ENCODE measurements around the gene SALL4. TPM values are rescaled to one million over a fixed set of nuclear protein-coding genes. Genes with fewer than 3 reads are reported as not detected.

Gene SALL4
- total RNA-seq, 2 donors from 2014 or later: 333 to 397 TPM

- H3K4me3 ChIP-seq (ENCODE audit: low read length): peak overlapping the region; percentile 99
- no peaks in the 10 kb centered on the region for H3K27me3 ChIP-seq (ENCODE audit: control insufficient read depth, insufficient read depth, low read length, poor library complexity, severe bottlenecking)
- peak overlapping the region; percentile 94 for H3K9ac ChIP-seq (ENCODE audit: extremely low read depth, low read length, poor library complexity, severe bottlenecking)
- Mint-ChIP-seq H3K9me3 (no peaks in the 10 kb centered on the region), H3K36me3 (ENCODE audit: low read depth) (peaks cover 24% of the 10 kb centered on the region), H3K4me3 (peak overlapping the region; percentile 98), H3K4me1 (peaks cover 52% of the 10 kb centered on the region), H3K27ac (peak overlapping the region; percentile 97), H3K27me3 (ENCODE audit: insufficient read depth) (no peaks in the 10 kb centered on the region)
- peak overlapping the region; percentile 73 for H3K27ac ChIP-seq (ENCODE audit: low read depth, low read length)
- peaks cover 13% of the 10 kb centered on the region for H3K4me1 ChIP-seq (ENCODE audit: control insufficient read depth, insufficient read depth, low read length)
- TF ChIP-seq, protein P1, sequence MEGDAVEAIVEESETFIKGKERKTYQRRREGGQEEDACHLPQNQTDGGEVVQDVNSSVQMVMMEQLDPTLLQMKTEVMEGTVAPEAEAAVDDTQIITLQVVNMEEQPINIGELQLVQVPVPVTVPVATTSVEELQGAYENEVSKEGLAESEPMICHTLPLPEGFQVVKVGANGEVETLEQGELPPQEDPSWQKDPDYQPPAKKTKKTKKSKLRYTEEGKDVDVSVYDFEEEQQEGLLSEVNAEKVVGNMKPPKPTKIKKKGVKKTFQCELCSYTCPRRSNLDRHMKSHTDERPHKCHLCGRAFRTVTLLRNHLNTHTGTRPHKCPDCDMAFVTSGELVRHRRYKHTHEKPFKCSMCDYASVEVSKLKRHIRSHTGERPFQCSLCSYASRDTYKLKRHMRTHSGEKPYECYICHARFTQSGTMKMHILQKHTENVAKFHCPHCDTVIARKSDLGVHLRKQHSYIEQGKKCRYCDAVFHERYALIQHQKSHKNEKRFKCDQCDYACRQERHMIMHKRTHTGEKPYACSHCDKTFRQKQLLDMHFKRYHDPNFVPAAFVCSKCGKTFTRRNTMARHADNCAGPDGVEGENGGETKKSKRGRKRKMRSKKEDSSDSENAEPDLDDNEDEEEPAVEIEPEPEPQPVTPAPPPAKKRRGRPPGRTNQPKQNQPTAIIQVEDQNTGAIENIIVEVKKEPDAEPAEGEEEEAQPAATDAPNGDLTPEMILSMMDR (conservative IDR thresholded peaks at IDR 0.05): peak; percentile 56
- whole genome bisulfite sequencing, 2 experiments (ENCODE audit: insufficient coverage in 1 of 2, insufficient read length in 1 of 2): 0% methylated on average over 28 to 53 of the region's 59 CpGs
- H3K9me3 ChIP-seq (ENCODE audit: control insufficient read depth, low read length): no peaks in the 10 kb centered on the region
- DNase-seq: peak; percentile 84
- H3K36me3 ChIP-seq (ENCODE audit: control insufficient read depth, insufficient read depth, low read length): peaks cover 18% of the 10 kb centered on the region
These were observed 1.0 kb downstream of the SALL4 start for GRCh38 chr20:51801122-51801822.

DNA sequence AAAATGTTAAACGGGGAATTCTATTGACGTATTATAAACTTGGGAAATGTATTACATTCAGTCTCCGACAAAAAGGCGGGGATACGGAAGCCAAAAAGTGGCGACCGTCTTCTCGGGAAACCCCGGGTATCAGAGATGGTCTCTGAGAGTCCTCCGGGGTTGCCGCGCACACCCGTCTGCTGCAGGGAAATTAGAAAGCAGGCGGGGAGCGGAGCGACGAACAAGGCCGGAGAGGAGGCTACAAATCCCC is 1.5 kb downstream of the SALL4 start:
- peaks cover 13% of the 10 kb centered on the region for H3K4me1 ChIP-seq (ENCODE audit: control insufficient read depth, insufficient read depth, low read length)
- Mint-ChIP-seq H3K27me3 (ENCODE audit: insufficient read depth) (no peaks in the 10 kb centered on the region), H3K4me1 (peaks cover 53% of the 10 kb centered on the region), H3K36me3 (ENCODE audit: low read depth) (peaks cover 26% of the 10 kb centered on the region), H3K9me3 (no peaks in the 10 kb centered on the region), H3K27ac (peak overlapping the region; percentile 97), H3K4me3 (peak overlapping the region; percentile 98)
- no peaks in the 10 kb centered on the region for H3K27me3 ChIP-seq (ENCODE audit: control insufficient read depth, insufficient read depth, low read length, poor library complexity, severe bottlenecking)
- peak overlapping the region; percentile 94 for H3K9ac ChIP-seq (ENCODE audit: extremely low read depth, low read length, poor library complexity, severe bottlenecking)
- H3K4me3 ChIP-seq (ENCODE audit: low read length): peak overlapping the region; percentile 99
- H3K9me3 ChIP-seq (ENCODE audit: control insufficient read depth, low read length): no peaks in the 10 kb centered on the region
- peak; percentile 78 for DNase-seq
- peak overlapping the region; percentile 73 for H3K27ac ChIP-seq (ENCODE audit: low read depth, low read length)
- H3K36me3 ChIP-seq (ENCODE audit: control insufficient read depth, insufficient read depth, low read length): peaks cover 22% of the 10 kb centered on the region
- TF ChIP-seq, protein P1 (conservative IDR thresholded peaks at IDR 0.05): no peak
- 0% methylated on average over 9 to 18 of the region's 18 CpGs for WGBS, 2 experiments (ENCODE audit: insufficient coverage in 1 of 2, insufficient read length in 1 of 2)

- H3K27ac ChIP-seq (ENCODE audit: low read depth, low read length): peak overlapping the region; percentile 73
- peak; percentile 99 for DNase-seq
- Mint-ChIP-seq H3K4me3 (peak overlapping the region; percentile 98), H3K27me3 (ENCODE audit: insufficient read depth) (no peaks in the 10 kb centered on the region), H3K36me3 (ENCODE audit: low read depth) (peaks cover 30% of the 10 kb centered on the region), H3K9me3 (no peaks in the 10 kb centered on the region), H3K27ac (peak overlapping the region; percentile 97), H3K4me1 (peaks cover 55% of the 10 kb centered on the region)
- peaks cover 27% of the 10 kb centered on the region for H3K36me3 ChIP-seq (ENCODE audit: control insufficient read depth, insufficient read depth, low read length)
- peak overlapping the region; percentile 94 for H3K9ac ChIP-seq (ENCODE audit: extremely low read depth, low read length, poor library complexity, severe bottlenecking)
- TF ChIP-seq, protein P1 (conservative IDR thresholded peaks at IDR 0.05): peak; percentile 98
- H3K4me3 ChIP-seq (ENCODE audit: low read length): peak overlapping the region; percentile 99
- peaks cover 17% of the 10 kb centered on the region for H3K4me1 ChIP-seq (ENCODE audit: control insufficient read depth, insufficient read depth, low read length)
- 0% methylated on average over 9 to 44 of the region's 44 CpGs for whole genome bisulfite sequencing, 2 experiments (ENCODE audit: insufficient coverage in 1 of 2, insufficient read length in 1 of 2)
- H3K27me3 ChIP-seq (ENCODE audit: control insufficient read depth, insufficient read depth, low read length, poor library complexity, severe bottlenecking): no peaks in the 10 kb centered on the region
- H3K9me3 ChIP-seq (ENCODE audit: control insufficient read depth, low read length): no peaks in the 10 kb centered on the region
These were observed 2.1 kb downstream of the SALL4 start for GRCh38 chr20:51800060-51800871.

All from endodermal cell (in vitro differentiated cells).